ENCODE measurements around the gene TIMM44.
A peak's percentile ranks its signal among the peaks of the same experiment; 100 is the strongest.

Gene TIMM44

DNA sequence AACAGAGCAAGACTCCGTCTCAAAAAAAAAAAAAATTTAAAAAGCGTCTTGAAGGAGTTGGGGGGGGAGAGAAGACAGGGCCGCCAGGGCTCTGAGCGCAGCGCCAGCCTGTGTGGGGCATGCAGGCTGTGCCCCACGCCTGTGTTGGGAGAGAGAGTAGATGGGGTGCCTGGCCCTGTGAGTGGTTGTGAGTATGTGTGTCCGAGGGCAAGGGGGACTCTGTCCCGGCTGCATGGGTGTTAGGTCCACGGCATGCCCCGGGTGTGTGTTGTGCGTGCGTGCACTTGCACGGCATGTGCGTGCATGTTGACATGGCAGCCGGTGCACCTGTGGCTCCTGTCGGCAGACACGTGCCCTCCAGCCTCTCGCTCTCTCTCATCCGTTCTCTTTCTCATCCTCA lies 36.3 kb downstream of the TIMM44 start:
- Histone ChIP-seq H2AK5ac (ENCODE audit: low read depth, low read length) (no peak overlapping the region), H2BK15ac (ENCODE audit: low read length) (no peak overlapping the region), H4K91ac (ENCODE audit: low read depth, low read length, poor library complexity) (peak overlapping the region; percentile 30), H3K27ac (replicated peaks; ENCODE audit: low read length) (no peak overlapping the region), H3K4ac (ENCODE audit: low read length) (no peak overlapping the region), H3K4me2 (ENCODE audit: insufficient read depth, low read length, poor library complexity, severe bottlenecking) (no peak overlapping the region), H4K8ac (ENCODE audit: low read depth, low read length) (no peak overlapping the region), H3K4me1 (ENCODE audit: control insufficient read depth in 2 of 2, insufficient read depth in 1 of 2, low read depth in 1 of 2, low read length in 2 of 2) (peaks cover 13% of the 10 kb centered on the region in 2 donors), H3K36me3 (replicated peaks in 1 of 2; ENCODE audit: control insufficient read depth in 2 of 2, insufficient read depth in 2 of 2, low read length in 2 of 2) (peaks cover 21 to 45% of the 10 kb centered on the region in 2 donors), H2AFZ (ENCODE audit: low read length) (no peak overlapping the region), H2BK120ac (ENCODE audit: low read depth, low read length) (no peak overlapping the region), H3K9ac (ENCODE audit: low read depth, low read length, poor library complexity) (peak overlapping the region; percentile 72), H2BK12ac (ENCODE audit: low read length) (no peak overlapping the region), H3K23ac (ENCODE audit: low read depth, low read length, poor library complexity) (peak overlapping the region; percentile 99), H3K4me3 (ENCODE audit: low read length in 2 of 2) (no peak overlapping the region), H3K9me3 (replicated peaks in 1 of 2; ENCODE audit: control insufficient read depth in 2 of 2, insufficient read depth in 1 of 2, low read depth in 1 of 2, low read length in 2 of 2) (no peaks in the 10 kb centered on the region), H3K14ac (ENCODE audit: low read length) (peak overlapping the region; percentile 21), H3K27me3 (ENCODE audit: control insufficient read depth in 3 of 3, insufficient read depth in 3 of 3, low read depth in 1 of 3, low read length in 3 of 3) (peaks cover 0 to 4% (median 0%) of the 10 kb centered on the region in 3 experiments), H3K18ac (ENCODE audit: low read length) (no peak overlapping the region), H3K79me1 (ENCODE audit: low read depth, low read length) (peaks cover 27% of the 10 kb centered on the region), H2BK5ac (ENCODE audit: low read length) (peak overlapping the region; percentile 53)
- DNase-seq (ENCODE audit: low spot score), result no peak
- WGBS, 2 donors (ENCODE audit: extremely low coverage in 2 of 2, insufficient read length in 2 of 2, insufficient replicate concordance in 1 of 2), result no CpG with 5 or more reads among the region's 19 CpGs

DNA sequence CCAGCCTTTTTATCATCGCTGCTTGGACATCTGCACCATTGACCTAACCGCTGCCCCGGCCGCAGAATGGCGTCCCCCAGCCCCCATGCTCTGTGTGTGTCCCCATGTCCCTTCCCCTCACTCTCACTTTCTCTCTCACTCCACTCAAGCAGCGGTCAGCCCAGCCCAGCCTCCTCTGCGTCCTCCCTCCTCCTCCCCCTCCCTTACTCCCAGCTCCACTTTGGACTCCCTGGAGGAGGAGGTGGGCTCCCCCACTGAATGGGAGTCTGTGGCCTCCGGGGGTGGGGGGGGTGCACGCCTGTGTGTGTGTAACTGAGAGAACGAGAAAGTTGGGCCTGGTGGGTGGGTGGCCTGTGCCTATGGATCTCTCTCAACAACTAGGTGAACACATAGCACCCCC lies 37.6 kb downstream of the TIMM44 start:
- Histone ChIP-seq H3K9me3 (replicated peaks in 1 of 2; ENCODE audit: control insufficient read depth in 2 of 2, insufficient read depth in 1 of 2, low read depth in 1 of 2, low read length in 2 of 2) (no peaks in the 10 kb centered on the region), H2AK5ac (ENCODE audit: low read depth, low read length) (no peak overlapping the region), H3K4me3 (ENCODE audit: low read length in 2 of 2) (no peak overlapping the region), H2BK15ac (ENCODE audit: low read length) (no peak overlapping the region), H3K9ac (ENCODE audit: low read depth, low read length, poor library complexity) (peak overlapping the region; percentile 30), H4K8ac (ENCODE audit: low read depth, low read length) (no peak overlapping the region), H3K4ac (ENCODE audit: low read length) (no peak overlapping the region), H2BK120ac (ENCODE audit: low read depth, low read length) (no peak overlapping the region), H2BK5ac (ENCODE audit: low read length) (no peak overlapping the region), H3K27me3 (ENCODE audit: control insufficient read depth in 3 of 3, insufficient read depth in 3 of 3, low read depth in 1 of 3, low read length in 3 of 3) (peaks cover 0 to 4% (median 0%) of the 10 kb centered on the region in 3 experiments), H2BK12ac (ENCODE audit: low read length) (no peak overlapping the region), H3K14ac (ENCODE audit: low read length) (no peak overlapping the region), H3K36me3 (replicated peaks in 1 of 2; ENCODE audit: control insufficient read depth in 2 of 2, insufficient read depth in 2 of 2, low read length in 2 of 2) (peaks cover 16 to 34% of the 10 kb centered on the region in 2 donors), H3K18ac (ENCODE audit: low read length) (no peak overlapping the region), H4K91ac (ENCODE audit: low read depth, low read length, poor library complexity) (no peak overlapping the region), H3K4me2 (ENCODE audit: insufficient read depth, low read length, poor library complexity, severe bottlenecking) (no peak overlapping the region), H2AFZ (ENCODE audit: low read length) (no peak overlapping the region), H3K23ac (ENCODE audit: low read depth, low read length, poor library complexity) (peak overlapping the region; percentile 22), H3K27ac (replicated peaks; ENCODE audit: low read length) (no peak overlapping the region), H3K79me1 (ENCODE audit: low read depth, low read length) (peaks cover 27% of the 10 kb centered on the region), H3K4me1 (ENCODE audit: control insufficient read depth in 2 of 2, insufficient read depth in 1 of 2, low read depth in 1 of 2, low read length in 2 of 2) (peaks cover 13% of the 10 kb centered on the region in 2 donors)
- no CpG with 5 or more reads among the region's 10 CpGs for WGBS, 2 donors (ENCODE audit: extremely low coverage in 2 of 2, insufficient read length in 2 of 2, insufficient replicate concordance in 1 of 2)
- no peak for DNase-seq (ENCODE audit: low spot score)

DNA sequence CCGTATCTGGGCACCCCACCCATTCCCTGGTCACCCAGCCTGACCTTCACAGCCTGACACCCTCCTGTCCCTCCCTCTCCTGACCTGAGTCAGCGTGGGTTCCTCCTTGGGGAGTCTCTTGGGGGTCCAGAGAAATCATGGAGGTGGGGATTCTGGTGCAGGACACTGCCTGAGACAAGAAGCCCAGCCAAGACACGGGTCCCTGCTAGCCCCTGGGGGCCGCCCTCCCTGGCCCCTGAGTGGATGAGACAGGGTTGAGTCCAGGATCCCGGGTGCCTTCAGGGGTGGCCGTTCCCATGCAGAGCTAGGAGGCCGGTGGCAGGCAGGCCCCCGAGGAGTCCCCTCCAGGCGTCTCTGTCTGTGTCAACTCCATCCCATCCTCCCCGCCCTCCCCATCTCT lies 38.2 kb downstream of the TIMM44 start:
- no peak overlapping the region for H3K18ac ChIP-seq (ENCODE audit: low read length)
- H3K36me3 ChIP-seq (replicated peaks in 1 of 2; ENCODE audit: control insufficient read depth in 2 of 2, insufficient read depth in 2 of 2, low read length in 2 of 2), result peaks cover 10 to 28% of the 10 kb centered on the region in 2 donors
- no peak overlapping the region for H2BK5ac ChIP-seq (ENCODE audit: low read length)
- no peak overlapping the region for H3K4me2 ChIP-seq (ENCODE audit: insufficient read depth, low read length, poor library complexity, severe bottlenecking)
- H2BK120ac ChIP-seq (ENCODE audit: low read depth, low read length), result no peak overlapping the region
- H2BK12ac ChIP-seq (ENCODE audit: low read length), result no peak overlapping the region
- no peak overlapping the region for H2AK5ac ChIP-seq (ENCODE audit: low read depth, low read length)
- no peak overlapping the region for H2BK15ac ChIP-seq (ENCODE audit: low read length)
- H3K23ac ChIP-seq (ENCODE audit: low read depth, low read length, poor library complexity), result no peak overlapping the region
- no peak for DNase-seq (ENCODE audit: low spot score)
- H3K79me1 ChIP-seq (ENCODE audit: low read depth, low read length), result peaks cover 25% of the 10 kb centered on the region
- no peak overlapping the region for H2AFZ ChIP-seq (ENCODE audit: low read length)
- H4K8ac ChIP-seq (ENCODE audit: low read depth, low read length), result no peak overlapping the region
- no peaks in the 10 kb centered on the region for H3K9me3 ChIP-seq (replicated peaks in 1 of 2; ENCODE audit: control insufficient read depth in 2 of 2, insufficient read depth in 1 of 2, low read depth in 1 of 2, low read length in 2 of 2)
- H3K4ac ChIP-seq (ENCODE audit: low read length), result no peak overlapping the region
- H3K4me3 ChIP-seq (ENCODE audit: low read length in 2 of 2), result peak overlapping the region in 1 of 2 donors; percentile 97
- peaks cover 13% of the 10 kb centered on the region in 2 donors for H3K4me1 ChIP-seq (ENCODE audit: control insufficient read depth in 2 of 2, insufficient read depth in 1 of 2, low read depth in 1 of 2, low read length in 2 of 2)
- H3K27ac ChIP-seq (replicated peaks; ENCODE audit: low read length), result no peak overlapping the region
- no peak overlapping the region for H3K9ac ChIP-seq (ENCODE audit: low read depth, low read length, poor library complexity)
- WGBS, 2 donors (ENCODE audit: extremely low coverage in 2 of 2, insufficient read length in 2 of 2, insufficient replicate concordance in 1 of 2), result no CpG with 5 or more reads among the region's 10 CpGs
- no peak overlapping the region for H3K14ac ChIP-seq (ENCODE audit: low read length)
- H3K27me3 ChIP-seq (ENCODE audit: control insufficient read depth in 3 of 3, insufficient read depth in 3 of 3, low read depth in 1 of 3, low read length in 3 of 3), result peaks cover 0 to 4% (median 0%) of the 10 kb centered on the region in 3 experiments
- no peak overlapping the region for H4K91ac ChIP-seq (ENCODE audit: low read depth, low read length, poor library complexity)

DNA sequence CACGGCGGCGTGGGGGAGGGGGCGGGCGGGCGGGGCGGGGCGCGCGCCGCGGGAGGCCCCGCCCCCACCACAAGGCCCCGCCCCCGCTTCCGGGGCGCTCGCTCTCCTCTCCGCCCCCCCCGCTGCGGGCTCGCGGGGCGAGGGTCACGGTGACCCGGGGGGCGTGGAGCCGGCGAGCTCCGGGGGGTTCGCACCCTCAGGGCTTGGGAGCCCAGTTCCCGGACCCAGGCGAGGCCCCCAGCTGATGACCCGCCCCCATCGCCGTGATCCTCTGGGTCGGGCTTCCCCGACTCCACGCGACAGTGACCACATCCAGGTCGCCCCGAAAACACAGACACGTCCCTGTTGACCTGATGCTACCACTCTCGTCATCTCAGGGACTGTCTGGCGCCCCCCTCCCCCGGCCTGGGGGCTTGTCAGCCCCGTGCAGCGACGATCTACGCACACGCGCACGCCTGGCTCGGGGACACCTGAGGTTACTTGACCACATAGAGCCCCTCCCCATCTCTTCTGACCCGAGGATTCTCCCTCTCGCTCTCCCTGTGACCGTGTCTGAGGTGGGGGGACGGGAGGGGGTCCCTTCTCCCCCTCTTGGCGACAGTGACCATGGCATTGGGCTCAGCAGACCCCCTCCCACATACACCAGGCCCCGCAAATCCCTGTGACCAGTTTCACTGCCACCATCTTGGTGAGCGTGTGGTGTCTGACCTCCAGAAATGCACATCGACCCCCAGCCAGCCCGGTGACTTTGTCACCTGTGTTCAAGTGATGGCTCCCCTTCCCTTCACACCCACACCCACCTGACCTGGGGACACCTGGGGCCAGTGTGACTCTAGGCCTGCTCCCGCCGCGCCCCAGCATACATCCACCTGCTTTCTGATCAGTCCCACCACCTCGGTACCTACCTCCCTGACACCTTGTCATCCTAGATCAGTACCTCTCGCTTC lies 39.1 kb downstream of the TIMM44 start:
- H3K4ac ChIP-seq (ENCODE audit: low read length), result no peak overlapping the region
- H2BK12ac ChIP-seq (ENCODE audit: low read length), result no peak overlapping the region
- H3K9ac ChIP-seq (ENCODE audit: low read depth, low read length, poor library complexity), result peak overlapping the region; percentile 80
- H2BK5ac ChIP-seq (ENCODE audit: low read length), result peak overlapping the region; percentile 93
- H2BK120ac ChIP-seq (ENCODE audit: low read depth, low read length), result no peak overlapping the region
- no peak overlapping the region for H4K91ac ChIP-seq (ENCODE audit: low read depth, low read length, poor library complexity)
- DNase-seq (ENCODE audit: low spot score), result no peak
- peaks cover 0 to 4% (median 0%) of the 10 kb centered on the region in 3 experiments for H3K27me3 ChIP-seq (ENCODE audit: control insufficient read depth in 3 of 3, insufficient read depth in 3 of 3, low read depth in 1 of 3, low read length in 3 of 3)
- peaks cover 13% of the 10 kb centered on the region in 2 donors for H3K4me1 ChIP-seq (ENCODE audit: control insufficient read depth in 2 of 2, insufficient read depth in 1 of 2, low read depth in 1 of 2, low read length in 2 of 2)
- H2BK15ac ChIP-seq (ENCODE audit: low read length), result peak overlapping the region; percentile 81
- H3K14ac ChIP-seq (ENCODE audit: low read length), result peak overlapping the region; percentile 21
- peak overlapping the region; percentile 87 to 97 for H3K4me3 ChIP-seq (ENCODE audit: low read length in 2 of 2)
- no CpG with 5 or more reads among the region's 68 CpGs for WGBS, 2 donors (ENCODE audit: extremely low coverage in 2 of 2, insufficient read length in 2 of 2, insufficient replicate concordance in 1 of 2)
- peak overlapping the region; percentile 87 for H2AFZ ChIP-seq (ENCODE audit: low read length)
- peak overlapping the region; percentile 78 for H3K27ac ChIP-seq (replicated peaks; ENCODE audit: low read length)
- H4K8ac ChIP-seq (ENCODE audit: low read depth, low read length), result no peak overlapping the region
- H3K23ac ChIP-seq (ENCODE audit: low read depth, low read length, poor library complexity), result peak overlapping the region; percentile 96
- H2AK5ac ChIP-seq (ENCODE audit: low read depth, low read length), result peak overlapping the region; percentile 89
- peak overlapping the region; percentile 98 for H3K4me2 ChIP-seq (ENCODE audit: insufficient read depth, low read length, poor library complexity, severe bottlenecking)
- peaks cover 25% of the 10 kb centered on the region for H3K79me1 ChIP-seq (ENCODE audit: low read depth, low read length)
- peak overlapping the region; percentile 100 for H3K18ac ChIP-seq (ENCODE audit: low read length)
- peaks cover 5 to 20% of the 10 kb centered on the region in 2 donors for H3K36me3 ChIP-seq (replicated peaks in 1 of 2; ENCODE audit: control insufficient read depth in 2 of 2, insufficient read depth in 2 of 2, low read length in 2 of 2)
- no peaks in the 10 kb centered on the region for H3K9me3 ChIP-seq (replicated peaks in 1 of 2; ENCODE audit: control insufficient read depth in 2 of 2, insufficient read depth in 1 of 2, low read depth in 1 of 2, low read length in 2 of 2)

Data from neuronal stem cell (in vitro differentiated cells).